ENCODE measurements around the gene ZNF785.

DNA sequence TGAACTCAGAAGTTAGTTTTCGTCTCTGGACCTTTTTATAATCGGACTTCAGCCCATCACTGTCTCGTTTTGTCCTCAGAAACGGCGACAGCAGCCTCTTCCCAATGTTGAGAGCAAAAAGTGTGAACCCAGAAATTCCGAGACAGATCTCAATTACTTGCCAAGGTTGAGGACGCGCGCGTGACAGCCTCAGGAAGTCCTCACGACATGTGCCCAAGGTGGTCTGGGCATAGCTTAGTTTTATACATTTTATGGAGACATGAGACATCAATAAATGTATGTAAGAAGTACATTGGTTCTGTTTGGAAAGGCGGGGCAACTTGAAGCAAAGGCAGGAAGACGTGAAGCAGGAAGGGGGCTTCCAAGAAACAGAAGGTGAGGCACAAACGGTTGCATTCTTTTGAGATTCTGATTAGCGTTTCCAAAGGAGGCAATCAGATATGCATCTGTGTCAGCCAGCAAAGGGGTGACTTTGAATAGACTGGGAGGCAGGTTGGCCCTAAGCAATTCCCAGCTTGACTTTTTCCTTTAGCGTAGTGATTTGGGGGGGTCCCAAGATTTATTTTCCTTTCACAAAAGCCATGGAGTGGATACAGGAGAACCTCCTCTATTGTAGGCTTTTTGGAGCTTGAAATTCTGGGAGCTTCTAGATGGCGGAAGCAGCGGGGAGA is 50.3 kb downstream of the ZNF785 start:
- TF ChIP-seq, protein P1, sequence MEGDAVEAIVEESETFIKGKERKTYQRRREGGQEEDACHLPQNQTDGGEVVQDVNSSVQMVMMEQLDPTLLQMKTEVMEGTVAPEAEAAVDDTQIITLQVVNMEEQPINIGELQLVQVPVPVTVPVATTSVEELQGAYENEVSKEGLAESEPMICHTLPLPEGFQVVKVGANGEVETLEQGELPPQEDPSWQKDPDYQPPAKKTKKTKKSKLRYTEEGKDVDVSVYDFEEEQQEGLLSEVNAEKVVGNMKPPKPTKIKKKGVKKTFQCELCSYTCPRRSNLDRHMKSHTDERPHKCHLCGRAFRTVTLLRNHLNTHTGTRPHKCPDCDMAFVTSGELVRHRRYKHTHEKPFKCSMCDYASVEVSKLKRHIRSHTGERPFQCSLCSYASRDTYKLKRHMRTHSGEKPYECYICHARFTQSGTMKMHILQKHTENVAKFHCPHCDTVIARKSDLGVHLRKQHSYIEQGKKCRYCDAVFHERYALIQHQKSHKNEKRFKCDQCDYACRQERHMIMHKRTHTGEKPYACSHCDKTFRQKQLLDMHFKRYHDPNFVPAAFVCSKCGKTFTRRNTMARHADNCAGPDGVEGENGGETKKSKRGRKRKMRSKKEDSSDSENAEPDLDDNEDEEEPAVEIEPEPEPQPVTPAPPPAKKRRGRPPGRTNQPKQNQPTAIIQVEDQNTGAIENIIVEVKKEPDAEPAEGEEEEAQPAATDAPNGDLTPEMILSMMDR (IDR thresholded peaks at IDR 0.05) = no peak
- no peak for TF ChIP-seq POLR2A (IDR thresholded peaks at IDR 0.05)

Data from lower leg skin (tissue), 3 donors.